Sigmoid colon (tissue), 7 donors: ENCODE results near the gene CLCNKA. TPM values are rescaled to one million over a fixed set of nuclear protein-coding genes. Genes with fewer than 3 reads are reported as not detected.
A peak's percentile ranks its signal among the peaks of the same experiment; 100 is the strongest.

ENCODE experiments used
- DNase-seq: peaks from one replicate; pipeline ENCODE4 v3.0.0-alpha.2; 2019
- H3K27ac ChIP-seq, 4 donors: fragments of 200-600 bp; sonication (generic); one replicate each; pipeline ENCODE4 v1.5.1; 2016 to 2019; ENCODE audit warnings: mild to moderate bottlenecking in 1 of 4
- H3K27me3 ChIP-seq, 3 donors: fragments of 200-600 bp; sonication (generic); one replicate each; pipeline ENCODE4 v1.5.1; 2019; ENCODE audit warnings: mild to moderate bottlenecking in 1 of 3
- H3K36me3 ChIP-seq, 4 donors: fragments of 200-600 bp; sonication (generic); one replicate each; pipeline ENCODE4 v1.5.1; 2016 to 2019
- H3K4me1 ChIP-seq, 4 donors: fragments of 200-600 bp; sonication (generic); one replicate each; pipeline ENCODE4 v1.5.1; 2017 to 2019
- H3K4me3 ChIP-seq, 4 donors: fragments of 200-600 bp; sonication (generic); one replicate each; pipeline ENCODE4 v1.5.1; 2017 to 2019; ENCODE audit warnings: mild to moderate bottlenecking in 2 of 4, moderate library complexity in 1 of 4
- H3K9me3 ChIP-seq, 4 donors: fragments of 200-600 bp in 3 of 4; sonication (generic) in 3 of 4; one replicate each; pipeline versions ENCODE4 v1.5.1 to v1.6.1; 2013 to 2019
- CTCF ChIP-seq, 4 experiments: fragments of 450-650 bp in 3 of 4; fragments of 200-600 bp in 1 of 4; IDR thresholded peaks; one replicate each; pipeline ENCODE4 v1.5.1; 2016 to 2019; ENCODE audit warnings: antibody characterized with exemption in 4 of 4, mild to moderate bottlenecking in 3 of 4, moderate library complexity in 2 of 4
- EP300 ChIP-seq, 4 donors: sonication (generic); formaldehyde crosslinking; IDR thresholded peaks; one replicate each; pipeline ENCODE4 v1.6.1; 2017; ENCODE audit warnings: antibody characterized with exemption in 4 of 4
- POLR2A ChIP-seq, 2 donors: fragments of 450-650 bp; IDR thresholded peaks; one replicate each; pipeline ENCODE4 v1.6.1; 2016; ENCODE audit warnings: antibody characterized with exemption in 2 of 2, mild to moderate bottlenecking in 2 of 2, moderate library complexity in 2 of 2
- POLR2AphosphoS5 ChIP-seq, 4 donors: sonication (generic); formaldehyde crosslinking; IDR thresholded peaks; one replicate each; pipeline ENCODE4 v1.6.1; 2017; ENCODE audit warnings: antibody characterized with exemption in 4 of 4
- WGBS, 2 donors: extraction: QIAGEN DNeasy Blood & Tissue Kit; methylation state at CpG; one replicate each; pipeline ENCODE4 v1.1.7; 2013; 5-methylcytosine and 5-hydroxymethylcytosine counted together
- intact Hi-C: fragments of 100-400 bp; cut with DNase I; formaldehyde crosslinking; loops from one replicate; pipeline ENCODE4 v1.15.1; 2023
- polyA plus RNA-seq, 3 donors: library from polyadenylated mRNA; stranded (reverse); fragments of 200-250 nt; gene quantifications; one replicate each; pipeline ENCODE4 v1.2.3, GENCODE V29; 2013
- total RNA-seq, 4 donors: library from RNA; depleted of rRNA; stranded (reverse); fragments of >200 nt; gene quantifications; one replicate each; pipeline ENCODE4 v1.1.0, GENCODE V29; 2016
- donor health status: healthy with polysubstance abuse.
- donor health status: Bipolar disorder and iron deficiency.
- donor health status: healthy.

Gene CLCNKA
- total and polyA plus RNA-seq, 7 donors: 0.13 to 1.1 TPM; not detected in 5

GRCh38 chr1:16070640-16071355, 49.0 kb downstream of the CLCNKA start:
- H3K4me1 ChIP-seq: peaks cover 0 to 36% (median 29%) of the 10 kb centered on the region in 4 donors
- no peak overlapping the region for H3K27ac ChIP-seq
- WGBS, 2 donors: 91% methylated on average over 9 of the region's 9 CpGs
- no peaks in the 10 kb centered on the region for H3K9me3 ChIP-seq
- TF ChIP-seq EP300 (IDR thresholded peaks at IDR 0.05) (no peak), POLR2AphosphoS5 (IDR thresholded peaks at IDR 0.05) (no peak), POLR2A (IDR thresholded peaks at IDR 0.05) (no peak), CTCF (IDR thresholded peaks at IDR 0.05) (no peak)
- no peak for DNase-seq
- intact Hi-C loops: no loop called here
- H3K27me3 ChIP-seq: peaks cover 0 to 17% (median 8%) of the 10 kb centered on the region in 3 donors
- H3K4me3 ChIP-seq: no peak overlapping the region
- H3K36me3 ChIP-seq: no peaks in the 10 kb centered on the region

GRCh38 chr1:16071614-16072013, 49.8 kb downstream of the CLCNKA start:
- Histone ChIP-seq H3K9me3 (no peaks in the 10 kb centered on the region), H3K4me1 (peaks cover 0 to 41% (median 32%) of the 10 kb centered on the region in 4 donors), H3K4me3 (no peak overlapping the region), H3K27me3 (peaks cover 0 to 17% (median 8%) of the 10 kb centered on the region in 3 donors), H3K36me3 (no peaks in the 10 kb centered on the region), H3K27ac (no peak overlapping the region)
- DNase-seq: no peak
- WGBS, 2 donors: 95% methylated on average over 6 of the region's 6 CpGs
- intact Hi-C loops: no loop called here
- TF ChIP-seq EP300 (IDR thresholded peaks at IDR 0.05) (no peak), CTCF (IDR thresholded peaks at IDR 0.05) (no peak), POLR2AphosphoS5 (IDR thresholded peaks at IDR 0.05) (no peak), POLR2A (IDR thresholded peaks at IDR 0.05) (no peak)

GRCh38 chr1:16072095-16072494, 50.3 kb downstream of the CLCNKA start:
- Histone ChIP-seq H3K27me3 (peaks cover 0 to 17% (median 8%) of the 10 kb centered on the region in 3 donors), H3K9me3 (no peaks in the 10 kb centered on the region), H3K36me3 (no peaks in the 10 kb centered on the region), H3K4me1 (peaks cover 0 to 41% (median 32%) of the 10 kb centered on the region in 4 donors), H3K4me3 (no peak overlapping the region), H3K27ac (no peak overlapping the region)
- TF ChIP-seq POLR2A (IDR thresholded peaks at IDR 0.05): no peak
- DNase-seq: no peak
- intact Hi-C loops: no loop called here
- WGBS, 2 donors: 75 to 82% methylated on average over 5 of the region's 5 CpGs

GRCh38 chr1:16072616-16073484, 51.0 kb downstream of the CLCNKA start:
- intact Hi-C loops: no loop called here
- Histone ChIP-seq H3K36me3 (no peaks in the 10 kb centered on the region), H3K27me3 (peaks cover 0 to 17% (median 8%) of the 10 kb centered on the region in 3 donors), H3K9me3 (no peaks in the 10 kb centered on the region), H3K4me3 (peak overlapping the region in 3 of 4 donors; percentile 42 to 52 (median 47)), H3K4me1 (peaks cover 0 to 41% (median 32%) of the 10 kb centered on the region in 4 donors), H3K27ac (peak overlapping the region in 1 of 4 donors; percentile 3)
- TF ChIP-seq POLR2A (IDR thresholded peaks at IDR 0.05): no peak
- no peak for TF ChIP-seq POLR2AphosphoS5 (IDR thresholded peaks at IDR 0.05)
- TF ChIP-seq EP300 (IDR thresholded peaks at IDR 0.05): no peak
- no peak for DNase-seq
- 2 to 6% methylated on average over 49 of the region's 49 CpGs for WGBS, 2 donors

- DNase-seq: no peak
- peak within 1 kb of the TSS in 1 of 4 donors; percentile 3 for H3K27ac ChIP-seq
- intact Hi-C loops: no loop called here
Observed at GRCh38 chr1:16073490-16074119, 51.8 kb downstream of the CLCNKA start, which contains the start of gene FAM131C. Gene FAM131C (minus strand): TSS chr1:16073651. CDS start chr1:16073442, 209 bp downstream.

More at GRCh38 chr1:16073490-16074119, 51.8 kb downstream of the CLCNKA start, which contains the start of gene FAM131C:
- TF ChIP-seq CTCF (IDR thresholded peaks at IDR 0.05) (peak in 2 of 4 experiments; percentile 17 to 21), POLR2A (IDR thresholded peaks at IDR 0.05) (no peak)
- H3K36me3 ChIP-seq: no peaks in the 10 kb centered on the region
- 1 to 2% methylated on average over 54 of the region's 54 CpGs for WGBS, 2 donors
- H3K9me3 ChIP-seq: no peaks in the 10 kb centered on the region
- peaks cover 0 to 17% (median 8%) of the 10 kb centered on the region in 3 donors for H3K27me3 ChIP-seq
- peaks cover 0 to 33% (median 29%) of the 10 kb centered on the region in 4 donors for H3K4me1 ChIP-seq
- peak within 1 kb of the TSS in 3 of 4 donors; percentile 42 to 52 (median 47) for H3K4me3 ChIP-seq
